SK-N-SH (cell line): Measurements from ENCODE around the gene FBXO40. TPM values are rescaled to one million over a fixed set of nuclear protein-coding genes. Genes with fewer than 3 reads are reported as not detected.

Experiments used
- CTCF ChIA-PET: fragments of 300-600, 350-600 bp; formaldehyde crosslinking; extraction: SDS; loops from one replicate; lab custom pipeline; 2021; lab: Yijun Ruan, JAX
- POLR2A ChIA-PET: fragments of 350-600 bp; sonication (Branson Sonifier 250); formaldehyde crosslinking; extraction: SDS; loops from one replicate; lab custom pipeline; 2020; ENCODE audit warnings: antibody characterized with exemption, inconsistent platforms; lab: Yijun Ruan, JAX
- DNase-seq: peaks from one replicate; pipeline ENCODE4 v3.0.0; 2012
- H2AFZ ChIP-seq: fragments of 200-600 bp; sonication (generic); 2 replicates; pipeline ENCODE4 v1.8.1; 2016; ENCODE audit warnings: antibody characterized with exemption, mild to moderate bottlenecking, low read depth
- H3F3A ChIP-seq: fragments of 200-600 bp; sonication (generic); replicated peaks from 2 replicates; pipeline ENCODE3; 2016; ENCODE audit warnings: antibody characterized with exemption, mild to moderate bottlenecking; ENCODE audit not compliant: insufficient read depth
- H3K27ac ChIP-seq, 2 experiments: fragments of 200-500 bp in 1 of 2; fragments of 200-600 bp in 1 of 2; sonication (Bioruptor generic) in 1 of 2; sonication (generic), shearing (Covaris generic) in 1 of 2; 2 replicates each; pipeline versions ENCODE4 v1.5.1 to v1.6.1; 2014 to 2016; ENCODE audit warnings: low read depth in 2 of 2, inconsistent platforms in 1 of 2, low read length in 1 of 2, mild to moderate bottlenecking in 1 of 2, mixed read lengths in 1 of 2
- H3K27me3 ChIP-seq: fragments of 200-600 bp; sonication (generic), shearing (Covaris generic); 2 replicates; pipeline ENCODE4 v1.6.1; 2016; ENCODE audit warnings: mixed run types; ENCODE audit not compliant: insufficient read depth
- H3K36me3 ChIP-seq, 2 experiments: fragments of 200-500 bp in 1 of 2; fragments of 200-600 bp in 1 of 2; sonication (Bioruptor generic) in 1 of 2; sonication (generic) in 1 of 2; replicated peaks in 1 of 2; 2 replicates each; pipeline versions ENCODE3 to v1.5.1; 2014 to 2016; ENCODE audit warnings: low read length in 1 of 2, mild to moderate bottlenecking in 1 of 2; ENCODE audit not compliant: insufficient read depth in 2 of 2, control insufficient read depth in 1 of 2
- H3K4me1 ChIP-seq, 2 experiments: fragments of 200-500 bp in 1 of 2; fragments of 200-600 bp in 1 of 2; sonication (Bioruptor generic) in 1 of 2; sonication (generic), shearing (Covaris generic) in 1 of 2; 2 replicates each; pipeline versions ENCODE4 v1.5.1 to v1.6.1; 2014 to 2016; ENCODE audit warnings: low read depth in 1 of 2, low read length in 1 of 2, mixed run types in 1 of 2; ENCODE audit not compliant: insufficient read depth in 2 of 2, control insufficient read depth in 1 of 2
- H3K4me2 ChIP-seq: fragments of 200-600 bp; sonication (generic), shearing (Covaris generic); 2 replicates; pipeline ENCODE4 v1.6.1; 2017; ENCODE audit warnings: mixed run types
- H3K4me3 ChIP-seq, 2 experiments: fragments of 200-500 bp in 1 of 2; fragments of 200-600 bp in 1 of 2; sonication (Bioruptor generic) in 1 of 2; sonication (generic), shearing (Covaris generic) in 1 of 2; 2 replicates each; pipeline versions ENCODE4 v1.5.1 to v1.8.1; 2014 to 2016; ENCODE audit warnings: low read depth in 2 of 2, inconsistent platforms in 1 of 2, low read length in 1 of 2, mild to moderate bottlenecking in 1 of 2, mixed read lengths in 1 of 2, moderate library complexity in 1 of 2
- H3K79me2 ChIP-seq: fragments of 200-600 bp; sonication (generic); 2 replicates; pipeline ENCODE4 v1.8.1; 2017; ENCODE audit warnings: mild to moderate bottlenecking; ENCODE audit not compliant: insufficient read depth
- H3K9ac ChIP-seq: fragments of 200-600 bp; sonication (generic); 2 replicates; pipeline ENCODE4 v1.6.1; 2017; ENCODE audit warnings: mixed run types
- H3K9me2 ChIP-seq: fragments of 200-600 bp; sonication (generic); 2 replicates; pipeline ENCODE4 v1.6.1; 2017; ENCODE audit warnings: mixed run types
- H3K9me3 ChIP-seq: fragments of 200-600 bp; sonication (generic); 2 replicates; pipeline ENCODE4 v1.6.1; 2017; ENCODE audit warnings: mixed run types, mild to moderate bottlenecking, moderate library complexity
- H4K20me1 ChIP-seq: fragments of 200-600 bp; sonication (generic); 2 replicates; pipeline ENCODE4 v1.6.1; 2017; ENCODE audit warnings: mild to moderate bottlenecking, mixed run types; ENCODE audit not compliant: insufficient read depth
- CHD2 ChIP-seq: fragments of 150-350 bp; IDR thresholded peaks from 2 replicates; pipeline ENCODE4 v1.6.1; 2018; ENCODE audit warnings: low read length; ENCODE audit not compliant: partially characterized antibody
- ELF1 ChIP-seq: IDR thresholded peaks from 2 replicates; pipeline ENCODE4 v1.4.0; 2012
- EP300 ChIP-seq, 2 experiments: IDR thresholded peaks; 2 replicates each; pipeline versions ENCODE4 v1.4.0 to v1.6.1; 2012; ENCODE audit warnings: borderline replicate concordance in 1 of 2, low read depth in 1 of 2, low read length in 1 of 2
- FOSL2 ChIP-seq: IDR thresholded peaks from 2 replicates; pipeline ENCODE4 v1.4.0; 2012; ENCODE audit warnings: low read depth, mild to moderate bottlenecking, moderate library complexity, borderline replicate concordance
- FOXM1 ChIP-seq: IDR thresholded peaks from 2 replicates; pipeline ENCODE4 v1.4.0; 2012; ENCODE audit warnings: low read depth, mild to moderate bottlenecking
- GATA2 ChIP-seq: sonication (generic); formaldehyde crosslinking; IDR thresholded peaks from 2 replicates; pipeline ENCODE4 v1.5.0; 2020; ENCODE audit warnings: mild to moderate bottlenecking, missing genetic modification reagents
- IRF3 ChIP-seq: fragments of 150-350 bp; IDR thresholded peaks from 2 replicates; pipeline ENCODE4 v1.6.1; 2016; ENCODE audit warnings: mild to moderate bottlenecking, low read depth, low read length
- JUND ChIP-seq: IDR thresholded peaks from 2 replicates; pipeline ENCODE4 v1.4.0; 2012
- MEF2A ChIP-seq: IDR thresholded peaks from 2 replicates; pipeline ENCODE4 v1.4.0; 2012; ENCODE audit warnings: low read depth, borderline replicate concordance
- MXI1 ChIP-seq: IDR thresholded peaks from 2 replicates; pipeline ENCODE4 v1.6.1; 2012; ENCODE audit warnings: mild to moderate bottlenecking, low read depth, low read length, improper control_type of control experiment
- PBX3 ChIP-seq: IDR thresholded peaks from 2 replicates; pipeline ENCODE4; 2012
- POLR2AphosphoS5 ChIP-seq: IDR thresholded peaks from 2 replicates; pipeline ENCODE4 v1.6.1; 2012; ENCODE audit warnings: low read depth, low read length
- RAD21 ChIP-seq: IDR thresholded peaks from 2 replicates; pipeline ENCODE4 v1.6.1; 2012; ENCODE audit warnings: mild to moderate bottlenecking, low read length
- RFX5 ChIP-seq: IDR thresholded peaks from 2 replicates; pipeline ENCODE4 v1.6.1; 2012; ENCODE audit warnings: mild to moderate bottlenecking, improper control_type of control experiment, low read length
- SIN3A ChIP-seq: IDR thresholded peaks from 2 replicates; pipeline ENCODE4 v1.6.1; 2012; ENCODE audit warnings: low read depth, mild to moderate bottlenecking, low read length, moderate library complexity, borderline replicate concordance
- SMC3 ChIP-seq: IDR thresholded peaks from 2 replicates; pipeline ENCODE4 v1.6.1; 2012; ENCODE audit warnings: low read depth, low read length, improper control_type of control experiment
- TCF12 ChIP-seq: IDR thresholded peaks from 2 replicates; pipeline ENCODE4 v1.4.0; 2012
- WGBS: methylation state at CpG from one replicate; pipeline ENCODE4 v1.1.6; 2017; ENCODE audit warnings: low lambda C conversion rate; 5-methylcytosine and 5-hydroxymethylcytosine counted together
- polyA plus RNA-seq, 3 experiments: library from polyadenylated mRNA; depleted of rRNA; stranded (reverse); fragments of >200 nt; gene quantifications; 2 replicates each; pipeline ENCODE4 v1.2.3, GENCODE V29; 2012
- TF ChIP-seq, protein P1 (sequence below): IDR thresholded peaks from 2 replicates; pipeline ENCODE4 v1.4.0; 2012; ENCODE audit warnings: low read depth
- TF ChIP-seq, protein P2 (sequence below): IDR thresholded peaks from 2 replicates; pipeline ENCODE4 v1.4.0; 2012; ENCODE audit warnings: low read depth, borderline replicate concordance
- TF ChIP-seq, protein P3 (sequence below): fragments of 200-600 bp; sonication (generic); IDR thresholded peaks from 2 replicates; pipeline ENCODE4 v1.6.1; 2017; ENCODE audit warnings: antibody characterized with exemption, mild to moderate bottlenecking, moderate library complexity

The FBXO40 gene
- polyA plus RNA-seq, 1 of the 3 experiments (the other 2 are of a cell fraction), result not detected

- Histone ChIP-seq H3K4me2 (no peak overlapping the region), H4K20me1 (no peaks in the 10 kb centered on the region), H3K27me3 (no peaks in the 10 kb centered on the region), H3K4me3 (no peak overlapping the region), H3K36me3 (peaks cover 48 to 64% of the 10 kb centered on the region in 2 experiments), H3K4me1 (no peaks in the 10 kb centered on the region; a peak in 1 of 4 replicates), H3K9ac (no peak overlapping the region), H3K79me2 (no peaks in the 10 kb centered on the region), H3K9me3 (no peaks in the 10 kb centered on the region), H3F3A (no peaks in the 10 kb centered on the region), H3K9me2 (no peaks in the 10 kb centered on the region), H3K27ac (no peak overlapping the region), H2AFZ (no peak overlapping the region)
- CTCF ChIA-PET, result no interaction called here
- no peak for DNase-seq
- TF ChIP-seq IRF3 (no peak), TCF12 (no peak), POLR2AphosphoS5 (no peak), FOSL2 (no peak), RAD21 (no peak), SMC3 (no peak), MXI1 (no peak), EP300 (IDR thresholded peaks at IDR 0.05; ENCODE audit: borderline replicate concordance in 1 of 2, low read depth in 1 of 2, low read length in 1 of 2) (no peak), PBX3 (no peak), GATA2 (no peak), JUND (no peak), FOXM1 (no peak), RFX5 (no peak), CHD2 (no peak), MEF2A (no peak), ELF1 (no peak), SIN3A (no peak)
- TF ChIP-seq, protein P1, sequence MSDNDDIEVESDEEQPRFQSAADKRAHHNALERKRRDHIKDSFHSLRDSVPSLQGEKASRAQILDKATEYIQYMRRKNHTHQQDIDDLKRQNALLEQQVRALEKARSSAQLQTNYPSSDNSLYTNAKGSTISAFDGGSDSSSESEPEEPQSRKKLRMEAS, result no peak
- TF ChIP-seq, protein P2, sequence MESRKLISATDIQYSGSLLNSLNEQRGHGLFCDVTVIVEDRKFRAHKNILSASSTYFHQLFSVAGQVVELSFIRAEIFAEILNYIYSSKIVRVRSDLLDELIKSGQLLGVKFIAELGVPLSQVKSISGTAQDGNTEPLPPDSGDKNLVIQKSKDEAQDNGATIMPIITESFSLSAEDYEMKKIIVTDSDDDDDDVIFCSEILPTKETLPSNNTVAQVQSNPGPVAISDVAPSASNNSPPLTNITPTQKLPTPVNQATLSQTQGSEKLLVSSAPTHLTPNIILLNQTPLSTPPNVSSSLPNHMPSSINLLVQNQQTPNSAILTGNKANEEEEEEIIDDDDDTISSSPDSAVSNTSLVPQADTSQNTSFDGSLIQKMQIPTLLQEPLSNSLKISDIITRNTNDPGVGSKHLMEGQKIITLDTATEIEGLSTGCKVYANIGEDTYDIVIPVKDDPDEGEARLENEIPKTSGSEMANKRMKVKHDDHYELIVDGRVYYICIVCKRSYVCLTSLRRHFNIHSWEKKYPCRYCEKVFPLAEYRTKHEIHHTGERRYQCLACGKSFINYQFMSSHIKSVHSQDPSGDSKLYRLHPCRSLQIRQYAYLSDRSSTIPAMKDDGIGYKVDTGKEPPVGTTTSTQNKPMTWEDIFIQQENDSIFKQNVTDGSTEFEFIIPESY, result no peak
- TF ChIP-seq, protein P3, sequence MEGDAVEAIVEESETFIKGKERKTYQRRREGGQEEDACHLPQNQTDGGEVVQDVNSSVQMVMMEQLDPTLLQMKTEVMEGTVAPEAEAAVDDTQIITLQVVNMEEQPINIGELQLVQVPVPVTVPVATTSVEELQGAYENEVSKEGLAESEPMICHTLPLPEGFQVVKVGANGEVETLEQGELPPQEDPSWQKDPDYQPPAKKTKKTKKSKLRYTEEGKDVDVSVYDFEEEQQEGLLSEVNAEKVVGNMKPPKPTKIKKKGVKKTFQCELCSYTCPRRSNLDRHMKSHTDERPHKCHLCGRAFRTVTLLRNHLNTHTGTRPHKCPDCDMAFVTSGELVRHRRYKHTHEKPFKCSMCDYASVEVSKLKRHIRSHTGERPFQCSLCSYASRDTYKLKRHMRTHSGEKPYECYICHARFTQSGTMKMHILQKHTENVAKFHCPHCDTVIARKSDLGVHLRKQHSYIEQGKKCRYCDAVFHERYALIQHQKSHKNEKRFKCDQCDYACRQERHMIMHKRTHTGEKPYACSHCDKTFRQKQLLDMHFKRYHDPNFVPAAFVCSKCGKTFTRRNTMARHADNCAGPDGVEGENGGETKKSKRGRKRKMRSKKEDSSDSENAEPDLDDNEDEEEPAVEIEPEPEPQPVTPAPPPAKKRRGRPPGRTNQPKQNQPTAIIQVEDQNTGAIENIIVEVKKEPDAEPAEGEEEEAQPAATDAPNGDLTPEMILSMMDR, result no peak
- POLR2A ChIA-PET, result no interaction called here
- 79% methylated on average over 2 of the region's 2 CpGs for WGBS
These were observed 70.1 kb downstream of the FBXO40 start for GRCh38 chr3:121663171-121663847.
